B cell (primary cell): Measurements from ENCODE around the gene WDR4. TPM values are rescaled to one million over a fixed set of nuclear protein-coding genes. Genes with fewer than 3 reads are reported as not detected.
"Not testable (repeated sequence)": the region's sequence is repeated elsewhere in the genome, so short reads cannot be mapped to it uniquely, and the experiment has no call there.

Experiments
- ATAC-seq: fragments of 200-7000 bp; cut with Tn5 transposase; one replicate; pipeline ENCODE4 v1.10.0; 2021; ENCODE audit warnings: low read depth, mild to moderate bottlenecking, moderate number of reproducible peaks, moderate library complexity
- CTCF ChIA-PET: fragments of 350-600 bp; sonication (Branson Sonifier 250); formaldehyde crosslinking; loops from one replicate; lab custom pipeline; 2021; ENCODE audit warnings: antibody characterized with exemption, inconsistent platforms; lab: Charles Lee
- POLR2A ChIA-PET: fragments of 350-600 bp; sonication (Branson Sonifier 250); formaldehyde crosslinking; loops from one replicate; lab custom pipeline; 2021; ENCODE audit warnings: antibody characterized with exemption; lab: Charles Lee
- DNase-seq: peaks from one replicate; pipeline ENCODE4 v3.0.0; 2013
- H2AFZ ChIP-seq: 2 replicates; pipeline ENCODE4 v1.6.1; 2012; ENCODE audit warnings: mild to moderate bottlenecking, low read depth, low read length; ENCODE audit not compliant: insufficient read depth, poor library complexity, severe bottlenecking
- H3K27ac ChIP-seq, 2 donors: 1 replicate in 1 of 2; 2 replicates in 1 of 2; pipeline ENCODE4 v1.5.1; 2012 to 2013; ENCODE audit warnings: low read length in 2 of 2, mild to moderate bottlenecking in 2 of 2, moderate library complexity in 1 of 2
- H3K27me3 ChIP-seq, 4 experiments: fragments of 200-600 bp in 1 of 4; sonication (generic) in 1 of 4; replicated peaks in 1 of 4; 1 replicate in 2 of 4; 2 replicates in 2 of 4; pipeline versions ENCODE4 v1.6.1 to v1.7.0; 2013 to 2016; ENCODE audit warnings: low read length in 3 of 4, mild to moderate bottlenecking in 2 of 4, mixed read lengths in 1 of 4, moderate library complexity in 1 of 4; ENCODE audit not compliant: insufficient read depth in 4 of 4, control insufficient read depth in 3 of 4; ENCODE audit errors: control extremely low read depth in 1 of 4
- H3K36me3 ChIP-seq, 2 experiments: replicated peaks in 1 of 2; 1 replicate in 1 of 2; 2 replicates in 1 of 2; pipeline versions ENCODE4 v1.6.1 to v1.7.1; 2013; ENCODE audit warnings: low read length in 1 of 2; ENCODE audit not compliant: insufficient read depth in 2 of 2, control insufficient read depth in 1 of 2; ENCODE audit errors: control extremely low read depth in 1 of 2, extremely low read depth in 1 of 2
- H3K4me1 ChIP-seq, 2 donors: fragments of 200-600 bp in 1 of 2; sonication (generic) in 1 of 2; 1 replicate in 1 of 2; 2 replicates in 1 of 2; pipeline versions ENCODE4 v1.5.1 to v1.6.1; 2013 to 2017; ENCODE audit warnings: low read length in 2 of 2; ENCODE audit not compliant: control insufficient read depth in 2 of 2, insufficient read depth in 2 of 2
- H3K4me2 ChIP-seq: replicated peaks from 2 replicates; pipeline ENCODE3; 2012; ENCODE audit warnings: mild to moderate bottlenecking, low read depth, low read length; ENCODE audit not compliant: poor library complexity, severe bottlenecking
- H3K4me3 ChIP-seq, 5 experiments: fragments of 200-600 bp in 1 of 5; sonication (generic) in 1 of 5; 1 replicate in 3 of 5; 2 replicates in 2 of 5; pipeline versions ENCODE4 v1.5.1 to v1.7.0; 2011 to 2016; ENCODE audit warnings: low read length in 4 of 5, mild to moderate bottlenecking in 4 of 5, low read depth in 2 of 5, control low read depth in 1 of 5, moderate library complexity in 1 of 5; ENCODE audit not compliant: insufficient read depth in 1 of 5; ENCODE audit errors: control extremely low read depth in 1 of 5, extremely low read depth in 1 of 5
- H3K79me2 ChIP-seq: fragments of 200-600 bp; sonication (generic); one replicate; pipeline ENCODE4 v1.6.0; 2016; ENCODE audit warnings: low read length; ENCODE audit not compliant: control insufficient read depth, insufficient read depth
- H3K9ac ChIP-seq: fragments of 200-600 bp; sonication (generic); 2 replicates; pipeline ENCODE4 v1.6.1; 2017; ENCODE audit warnings: mild to moderate bottlenecking, low read length, moderate library complexity
- H3K9me3 ChIP-seq, 3 donors: one replicate each; pipeline versions ENCODE4 v1.6.1 to v1.7.1; 2013; ENCODE audit warnings: low read length in 2 of 3; ENCODE audit not compliant: control insufficient read depth in 2 of 3, insufficient read depth in 1 of 3; ENCODE audit errors: control extremely low read depth in 1 of 3
- H4K20me1 ChIP-seq: 2 replicates; pipeline ENCODE4 v1.6.0; 2012; ENCODE audit warnings: mild to moderate bottlenecking, low read length; ENCODE audit not compliant: insufficient read depth, control insufficient read depth, poor library complexity, severe bottlenecking
- H3K27ac Mint-ChIP-seq: one replicate; pipeline ENCODE4 v1.8.0; 2021; ENCODE audit warnings: mixed read lengths
- H3K27me3 Mint-ChIP-seq: one replicate; pipeline ENCODE4 v1.8.0; 2021; ENCODE audit warnings: mixed read lengths
- H3K4me1 Mint-ChIP-seq: one replicate; pipeline ENCODE4 v1.8.0; 2021; ENCODE audit warnings: mixed read lengths
- H3K4me3 Mint-ChIP-seq: one replicate; pipeline ENCODE4 v1.8.0; 2021; ENCODE audit warnings: mixed read lengths
- H3K9me3 Mint-ChIP-seq: one replicate; pipeline ENCODE4 v1.8.0; 2022; ENCODE audit warnings: mixed read lengths; ENCODE audit not compliant: insufficient read depth
- EZH2 ChIP-seq: IDR thresholded peaks from 2 replicates; pipeline ENCODE4 v1.6.1; 2012; ENCODE audit warnings: borderline replicate concordance, low read depth, mild to moderate bottlenecking, moderate library complexity, low read length; ENCODE audit not compliant: insufficient read depth, poor library complexity, severe bottlenecking
- WGBS: methylation state at CpG from one replicate; pipeline ENCODE4 v1.1.5; 2013; ENCODE audit warnings: missing lambda C conversion rate; ENCODE audit not compliant: insufficient coverage; 5-methylcytosine and 5-hydroxymethylcytosine counted together
- intact Hi-C: fragments of 100-400 bp; cut with micrococcal nuclease; formaldehyde crosslinking; loops from one replicate; pipeline ENCODE4 v1.10.0; 2022
- polyA plus RNA-seq: library from polyadenylated mRNA; depleted of rRNA; stranded (reverse); fragments of >200 nt; gene quantifications from 2 replicates; pipeline ENCODE4 v1.2.3, GENCODE V29; 2012
- total RNA-seq, 2 donors: library from RNA; stranded (reverse); fragments of 120-200 nt in 1 of 2; gene quantifications; 1 replicate in 1 of 2; 2 replicates in 1 of 2; pipeline versions ENCODE4 v1.2.3 to v1.2.4, GENCODE V29; 2013 to 2022
- TF ChIP-seq, protein P1 (sequence below): fragments of 200-600 bp; IDR thresholded peaks from one replicate; pipeline ENCODE4 v1.8.0; 2022; ENCODE audit warnings: antibody characterized with exemption, mild to moderate bottlenecking

WDR4 gene
- total and polyA plus RNA-seq, 2 donors (not counting 1 experiment from before 2014, with no cell fraction given): 17.7 to 40.1 TPM

DNA sequence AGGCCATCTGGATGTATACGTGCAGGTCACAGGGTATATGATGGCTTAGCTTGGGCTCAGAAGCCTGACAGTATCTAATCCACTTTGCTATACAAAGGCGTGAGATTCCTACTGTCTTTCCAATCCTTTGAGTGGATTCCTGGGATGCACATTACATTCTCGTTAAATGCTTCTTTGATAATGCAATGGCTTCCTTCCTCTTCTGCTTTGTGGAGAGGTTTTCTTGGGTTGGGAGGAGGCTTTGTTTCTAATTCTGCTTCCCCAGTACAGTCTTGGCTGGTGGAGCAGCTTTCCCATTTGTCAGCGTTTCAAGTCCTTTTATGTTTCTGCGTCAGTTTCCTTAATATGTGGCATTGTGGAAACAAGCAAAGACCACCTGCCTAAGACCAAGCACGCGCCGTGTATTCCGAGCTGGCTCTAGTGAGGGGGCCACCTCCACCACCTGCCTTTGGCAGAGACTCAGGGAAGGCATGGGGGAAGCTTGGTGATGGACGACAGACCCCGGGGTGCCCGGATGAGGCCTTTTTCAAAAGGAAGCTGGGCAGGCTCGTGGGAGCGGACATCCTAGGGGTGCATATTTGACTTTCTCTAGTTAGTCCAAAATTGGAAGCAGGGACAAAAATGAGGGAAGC lies 72.7 kb downstream of the WDR4 start:
- Histone ChIP-seq H3K27me3 (no peaks in the 10 kb centered on the region), H3K9ac (no peak overlapping the region), H3K4me1 (no peaks in the 10 kb centered on the region), H3K27ac (no peak overlapping the region), H3K4me3 (no peak overlapping the region), H3K4me2 (no peak overlapping the region), H4K20me1 (no peaks in the 10 kb centered on the region), H3K79me2 (no peaks in the 10 kb centered on the region), H3K36me3 (no peaks in the 10 kb centered on the region), H3K9me3 (no peaks in the 10 kb centered on the region), H2AFZ (no peak overlapping the region)
- no peak for ATAC-seq
- Mint-ChIP-seq H3K4me1 (no peaks in the 10 kb centered on the region), H3K4me3 (no peak overlapping the region), H3K27me3 (peaks cover 18% of the 10 kb centered on the region), H3K9me3 (no peaks in the 10 kb centered on the region), H3K27ac (no peak overlapping the region)
- intact Hi-C loops: no loop called here
- WGBS: 86% methylated on average over 8 of the region's 14 CpGs
- DNase-seq: no peak
- ChIA-PET CTCF (interaction anchor here (1.2 kb wide), 1 partner anchor 11 kb away, joined by 3 read pairs; no protein-coding TSS in a partner anchor), POLR2A (no interaction called here)
- TF ChIP-seq, protein P1, sequence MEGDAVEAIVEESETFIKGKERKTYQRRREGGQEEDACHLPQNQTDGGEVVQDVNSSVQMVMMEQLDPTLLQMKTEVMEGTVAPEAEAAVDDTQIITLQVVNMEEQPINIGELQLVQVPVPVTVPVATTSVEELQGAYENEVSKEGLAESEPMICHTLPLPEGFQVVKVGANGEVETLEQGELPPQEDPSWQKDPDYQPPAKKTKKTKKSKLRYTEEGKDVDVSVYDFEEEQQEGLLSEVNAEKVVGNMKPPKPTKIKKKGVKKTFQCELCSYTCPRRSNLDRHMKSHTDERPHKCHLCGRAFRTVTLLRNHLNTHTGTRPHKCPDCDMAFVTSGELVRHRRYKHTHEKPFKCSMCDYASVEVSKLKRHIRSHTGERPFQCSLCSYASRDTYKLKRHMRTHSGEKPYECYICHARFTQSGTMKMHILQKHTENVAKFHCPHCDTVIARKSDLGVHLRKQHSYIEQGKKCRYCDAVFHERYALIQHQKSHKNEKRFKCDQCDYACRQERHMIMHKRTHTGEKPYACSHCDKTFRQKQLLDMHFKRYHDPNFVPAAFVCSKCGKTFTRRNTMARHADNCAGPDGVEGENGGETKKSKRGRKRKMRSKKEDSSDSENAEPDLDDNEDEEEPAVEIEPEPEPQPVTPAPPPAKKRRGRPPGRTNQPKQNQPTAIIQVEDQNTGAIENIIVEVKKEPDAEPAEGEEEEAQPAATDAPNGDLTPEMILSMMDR: no peak
- TF ChIP-seq EZH2: no peak

DNA sequence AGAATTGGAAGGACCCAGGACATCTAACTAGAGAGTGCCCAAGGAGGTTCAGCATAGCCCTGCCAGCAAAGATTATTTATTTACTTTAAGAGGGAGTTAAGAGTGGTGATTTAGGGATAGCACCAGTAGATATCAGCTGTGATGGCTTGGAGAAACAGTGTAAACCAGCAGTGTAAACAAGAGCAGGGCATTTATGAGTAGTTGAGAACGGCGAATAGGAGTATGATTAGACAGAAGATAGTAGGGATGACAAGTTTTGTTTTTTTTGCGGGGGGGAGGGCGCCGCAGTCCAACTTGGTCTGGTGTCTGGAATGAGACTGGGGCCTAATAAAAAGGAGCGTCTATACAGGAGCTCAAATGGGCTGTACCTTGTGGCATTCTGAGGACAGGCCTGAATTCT lies 77.7 kb downstream of the WDR4 start:
- H3K9me3 ChIP-seq, H3K79me2 ChIP-seq, ATAC-seq, H3K27me3 Mint-ChIP-seq, H3K4me2 ChIP-seq, H3K27ac Mint-ChIP-seq, H3K9ac ChIP-seq, DNase-seq, H3K27ac ChIP-seq, H3K9me3 Mint-ChIP-seq, H3K4me3 ChIP-seq, H2AFZ ChIP-seq, H4K20me1 ChIP-seq, CTCF ChIA-PET, intact Hi-C loops, POLR2A ChIA-PET, H3K4me3 Mint-ChIP-seq, H3K36me3 ChIP-seq, H3K27me3 ChIP-seq: not testable (repeated sequence)
- peaks cover 22% of the 10 kb centered on the region for H3K4me1 Mint-ChIP-seq
- 100% methylated on average over 4 of the region's 6 CpGs for WGBS
- peaks cover 16 to 17% of the 10 kb centered on the region in 2 donors for H3K4me1 ChIP-seq
